NOMO-1 treated with DMSO at 0.1 percent for 48 hours (cell line): Measurements from ENCODE around the gene STARD7.

Source experiments
- DNase-seq: peaks from one replicate; lab custom pipeline; 2025; ENCODE audit not compliant: unreplicated experiment; lab: John Stamatoyannopoulos, UW

Gene STARD7

GRCh38 chr2:96138179-96139145 is 70.2 kb downstream of the STARD7 start, which contains the start of gene ASTL:
ASTL (minus strand) TSS chr2:96138502; CDS start chr2:96138436, 66 bp downstream.
- DNase-seq: peak; percentile 43

GRCh38 chr2:96137321-96138178 is 71.1 kb downstream of the STARD7 start:
- no peak for DNase-seq

GRCh38 chr2:96136129-96136720 is 72.4 kb downstream of the STARD7 start:
- DNase-seq: no peak

GRCh38 chr2:96135621-96136020 is 73.0 kb downstream of the STARD7 start:
- no peak for DNase-seq

GRCh38 chr2:96135171-96135570 is 73.5 kb downstream of the STARD7 start:
- DNase-seq: no peak
